GM23338 (cell line): ENCODE measurements around the gene GBP2. TPM values are rescaled to one million over a fixed set of nuclear protein-coding genes. Genes with fewer than 3 reads are reported as not detected.
"Not testable (repeated sequence)": the region's sequence is repeated elsewhere in the genome, so short reads cannot be mapped to it uniquely, and the experiment has no call there.

Experiments used
- ATAC-seq: fragments of 200-7000 bp; cut with Tn5 transposase; 3 replicates; pipeline ENCODE4 v1.9.1; 2020
- DNase-seq: peaks from one replicate; pipeline ENCODE4 v3.0.0-alpha.2; 2015; ENCODE audit warnings: low spot score
- H2AFZ ChIP-seq: fragments of 200-600 bp; sonication (generic); 2 replicates; pipeline ENCODE4 v1.8.0; 2016; ENCODE audit warnings: antibody characterized with exemption, mild to moderate bottlenecking, moderate library complexity
- H3F3A ChIP-seq: fragments of 200-600 bp; sonication (generic); replicated peaks from 2 replicates; pipeline ENCODE4 v1.8.0; 2017; ENCODE audit warnings: antibody characterized with exemption, mixed run types, low read depth
- H3K27ac ChIP-seq: fragments of 200-600 bp; sonication (generic); 2 replicates; pipeline ENCODE4 v1.6.1; 2016; ENCODE audit warnings: low read depth
- H3K27me3 ChIP-seq: fragments of 200-600 bp; sonication (generic); 2 replicates; pipeline ENCODE4 v1.8.0; 2016; ENCODE audit warnings: mild to moderate bottlenecking, mixed run types, moderate library complexity; ENCODE audit not compliant: insufficient read depth
- H3K36me3 ChIP-seq: fragments of 200-600 bp; sonication (generic); 2 replicates; pipeline ENCODE4 v1.8.0; 2016; ENCODE audit warnings: mild to moderate bottlenecking; ENCODE audit not compliant: insufficient read depth
- H3K4me1 ChIP-seq: fragments of 200-600 bp; sonication (generic); 2 replicates; pipeline ENCODE4 v1.8.0; 2016; ENCODE audit warnings: mild to moderate bottlenecking, moderate library complexity; ENCODE audit not compliant: insufficient read depth
- H3K4me2 ChIP-seq: fragments of 200-600 bp; sonication (generic); 2 replicates; pipeline ENCODE4 v1.7.1; 2017; ENCODE audit warnings: mixed run types
- H3K4me3 ChIP-seq: fragments of 200-600 bp; sonication (generic); 2 replicates; pipeline ENCODE4 v1.6.1; 2016; ENCODE audit warnings: mixed run types
- H3K79me2 ChIP-seq: fragments of 200-600 bp; sonication (generic); replicated peaks from 2 replicates; pipeline ENCODE4 v1.8.0; 2017; ENCODE audit warnings: mild to moderate bottlenecking; ENCODE audit not compliant: insufficient read depth
- H3K9me2 ChIP-seq: fragments of 200-600 bp; sonication (generic); 2 replicates; pipeline ENCODE4 v1.8.0; 2017; ENCODE audit not compliant: insufficient read depth
- H4K20me1 ChIP-seq: fragments of 200-600 bp; sonication (generic); replicated peaks from 2 replicates; pipeline ENCODE4 v1.8.0; 2017; ENCODE audit warnings: mild to moderate bottlenecking; ENCODE audit not compliant: insufficient read depth
- H3K27ac Mint-ChIP-seq: 2 replicates; pipeline ENCODE4 v1.8.0; 2020; ENCODE audit warnings: inconsistent platforms, mild to moderate bottlenecking, moderate library complexity, mixed read lengths
- H3K27me3 Mint-ChIP-seq: 3 replicates; pipeline ENCODE4 v1.8.0; 2022; ENCODE audit warnings: low read depth, mild to moderate bottlenecking, moderate library complexity, mixed read lengths, inconsistent platforms; ENCODE audit not compliant: insufficient read depth, poor library complexity
- H3K36me3 Mint-ChIP-seq: 3 replicates; pipeline ENCODE4 v1.8.0; 2021; ENCODE audit warnings: low read depth, mild to moderate bottlenecking, inconsistent platforms, moderate library complexity, mixed read lengths
- H3K4me1 Mint-ChIP-seq: 3 replicates; pipeline ENCODE4 v1.8.0; 2020; ENCODE audit warnings: mild to moderate bottlenecking, inconsistent platforms, mixed read lengths
- H3K4me3 Mint-ChIP-seq: 3 replicates; pipeline ENCODE4 v1.8.0; 2021; ENCODE audit warnings: moderate library complexity, mild to moderate bottlenecking, inconsistent platforms, mixed read lengths
- H3K9me3 Mint-ChIP-seq: 3 replicates; pipeline ENCODE4 v1.8.0; 2020; ENCODE audit warnings: moderate library complexity, mild to moderate bottlenecking, inconsistent platforms, mixed read lengths
- CREB1 ChIP-seq: fragments of 250-450 bp; sonication (Bioruptor Pico); IDR thresholded peaks from 2 replicates; pipeline ENCODE4 v1.5.0; 2020; ENCODE audit warnings: low read depth, mild to moderate bottlenecking, moderate library complexity
- EZH2phosphoT487 ChIP-seq: fragments of 200-600 bp; sonication (generic); IDR thresholded peaks from one replicate; pipeline ENCODE4 v1.8.1; 2018; ENCODE audit warnings: antibody characterized with exemption; ENCODE audit not compliant: unreplicated experiment
- NANOG ChIP-seq: IDR thresholded peaks from 2 replicates; pipeline ENCODE4 v1.6.1; 2016; ENCODE audit warnings: antibody characterized with exemption, borderline replicate concordance
- polyA plus RNA-seq: library from polyadenylated mRNA; unstranded; fragments of >200 nt; fragmentation: Nextera tagmentation; extraction: Ambion mirVana; gene quantifications from 2 replicates; pipeline ENCODE4 v1.2.1, GENCODE V29; 2016
- total RNA-seq: library from RNA; depleted of rRNA; stranded (reverse); fragments of >200 nt; shearing (Covaris generic); gene quantifications from 2 replicates; pipeline ENCODE4 v1.2.3, GENCODE V29; 2014
- TF ChIP-seq, protein P1 (sequence below): IDR thresholded peaks from one replicate; pipeline ENCODE4 v1.6.1; 2018; ENCODE audit warnings: antibody characterized with exemption; ENCODE audit not compliant: unreplicated experiment
- TF ChIP-seq, protein P2 (sequence below): IDR thresholded peaks from 2 replicates; pipeline ENCODE4 v1.6.1; 2016; ENCODE audit warnings: antibody characterized with exemption

The GBP2 gene
- total and polyA plus RNA-seq, 2 experiments from 2014 or later = not detected

DNA sequence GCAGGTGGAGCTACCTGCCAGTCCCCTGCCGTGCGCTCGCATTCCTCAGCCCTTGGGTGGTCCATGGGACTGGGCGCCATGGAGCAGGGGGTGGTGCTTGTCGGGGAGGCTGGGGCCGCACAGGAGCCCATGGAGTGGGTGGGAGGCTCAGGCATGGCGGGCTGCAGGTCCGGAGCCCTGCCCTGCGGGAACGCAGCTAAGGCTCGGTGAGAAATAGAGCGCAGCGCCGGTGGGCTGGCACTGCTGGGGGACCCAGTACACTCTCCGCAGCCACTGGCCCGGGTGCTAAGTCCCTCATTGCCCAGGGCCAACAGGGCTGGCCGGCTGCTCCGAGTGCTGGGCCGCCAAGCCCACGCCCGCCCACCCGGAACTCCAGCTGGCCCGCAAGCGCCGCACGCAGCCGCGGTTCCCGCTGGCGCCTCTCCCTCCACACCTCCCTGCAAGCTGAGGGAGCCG, 2.1 kb upstream of the GBP2 start:
- not testable (repeated sequence) for H3K9me3 Mint-ChIP-seq, H2AFZ ChIP-seq, H3K79me2 ChIP-seq, H3K4me3 Mint-ChIP-seq, H3K27me3 ChIP-seq, H3K9me2 ChIP-seq, H3K36me3 ChIP-seq, H3K27me3 Mint-ChIP-seq, H3K27ac Mint-ChIP-seq, H3K27ac ChIP-seq, H4K20me1 ChIP-seq, H3K4me1 ChIP-seq, H3K36me3 Mint-ChIP-seq, H3K4me3 ChIP-seq, ATAC-seq, H3F3A ChIP-seq, DNase-seq, H3K4me2 ChIP-seq, H3K4me1 Mint-ChIP-seq

DNA sequence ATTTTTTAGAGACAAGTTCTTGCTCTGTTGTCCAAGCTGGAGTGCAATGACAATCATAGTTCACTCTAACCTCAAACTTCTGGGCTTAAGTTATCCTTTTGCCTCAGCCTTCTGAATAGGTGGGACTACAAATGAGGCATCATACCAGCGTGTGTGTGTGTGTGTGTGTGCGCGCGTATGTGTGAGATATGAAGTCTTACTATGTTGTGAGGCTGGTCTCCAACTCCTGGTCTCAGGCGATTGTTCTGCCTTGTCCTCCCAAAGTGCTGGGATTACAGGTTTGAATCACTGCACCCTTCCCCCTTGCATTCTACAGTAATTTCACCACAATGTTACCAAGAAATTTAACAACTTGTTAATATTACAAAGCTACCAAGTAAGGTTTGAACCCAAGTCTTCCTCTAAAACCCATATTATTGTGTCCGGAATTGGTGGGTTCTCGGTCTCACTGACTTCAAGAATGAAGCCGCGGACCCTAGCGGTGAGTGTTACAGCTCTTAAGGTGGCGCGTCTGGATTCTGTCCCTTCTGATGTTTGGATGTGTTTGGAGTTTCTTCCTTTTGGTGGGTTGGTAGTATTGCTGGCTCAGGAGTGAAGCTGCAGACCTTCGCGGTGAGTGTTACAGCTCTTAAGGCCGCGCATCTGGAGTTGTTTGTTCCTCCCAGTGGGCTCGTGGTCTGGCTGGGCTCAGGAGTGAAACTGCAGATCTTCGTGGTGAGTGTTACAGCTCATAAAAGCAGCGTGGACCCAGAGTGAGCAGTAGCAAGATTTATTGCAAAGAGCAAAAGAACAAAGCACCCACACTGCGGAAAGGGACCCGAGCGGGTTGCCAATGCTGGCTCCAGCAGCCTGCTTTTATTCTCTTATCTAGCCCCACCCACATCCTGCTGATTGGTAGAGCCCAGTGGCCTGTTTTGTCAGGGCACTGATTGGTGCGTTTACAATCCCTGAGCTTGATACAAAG, 970 bp upstream of the GBP2 start:
- H3K27me3 ChIP-seq, DNase-seq, H3K36me3 Mint-ChIP-seq, H3K36me3 ChIP-seq, H4K20me1 ChIP-seq, H3F3A ChIP-seq, H3K4me1 ChIP-seq, ATAC-seq, H3K4me3 Mint-ChIP-seq, H3K27me3 Mint-ChIP-seq, H3K27ac Mint-ChIP-seq, H3K4me2 ChIP-seq, H3K9me3 Mint-ChIP-seq, H3K4me3 ChIP-seq, H3K79me2 ChIP-seq, H2AFZ ChIP-seq, H3K9me2 ChIP-seq, H3K4me1 Mint-ChIP-seq, H3K27ac ChIP-seq: not testable (repeated sequence)

DNA sequence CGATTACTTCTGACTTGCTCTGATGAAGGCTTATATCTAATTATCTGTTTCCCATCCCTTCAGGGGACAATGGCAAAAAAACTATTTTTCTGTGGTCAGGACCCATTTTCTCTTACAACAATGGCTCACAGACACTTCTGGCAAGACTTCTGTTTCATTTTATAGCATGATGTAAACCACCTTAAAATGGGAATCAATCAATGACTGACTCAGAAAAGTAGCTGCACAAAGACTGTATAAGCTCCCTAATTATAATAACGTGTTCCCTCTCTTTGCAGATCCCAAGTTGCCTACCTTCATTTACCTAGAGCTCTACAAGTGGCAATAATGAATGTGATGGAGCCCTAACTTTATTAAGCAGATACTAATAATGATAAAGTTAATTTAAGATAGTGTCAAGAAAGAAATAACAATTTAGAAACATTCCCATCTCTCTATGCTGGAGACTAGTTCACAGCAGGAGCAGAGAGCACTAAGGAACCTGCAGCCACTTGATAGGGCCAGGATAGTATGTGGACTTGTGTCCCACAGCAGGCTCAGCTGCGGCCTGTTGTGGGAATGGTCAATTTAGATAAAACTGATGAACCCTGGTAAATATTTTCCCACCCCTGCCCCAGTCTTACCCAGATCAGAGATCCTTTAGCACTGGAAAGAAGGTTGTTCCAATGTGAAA, 538 bp downstream of the GBP2 start:
- Histone ChIP-seq H3K27ac (no peak overlapping the region), H3K79me2 (no peaks in the 10 kb centered on the region), H3K9me2 (0 out of 2 replicates have a peak, but pooled peaks cover 7% of the 10 kb centered on the region), H3F3A (no peaks in the 10 kb centered on the region), H3K4me3 (no peak overlapping the region), H4K20me1 (no peaks in the 10 kb centered on the region), H3K4me1 (no peaks in the 10 kb centered on the region), H3K36me3 (no peaks in the 10 kb centered on the region), H2AFZ (peak overlapping the region; percentile 60), H3K4me2 (no peak overlapping the region), H3K27me3 (no peaks in the 10 kb centered on the region)
- TF ChIP-seq NANOG (no peak), CREB1 (CRISPR knock-in tag) (no peak)
- H3K36me3 Mint-ChIP-seq = no peaks in the 10 kb centered on the region
- no peak overlapping the region for H3K27ac Mint-ChIP-seq
- ATAC-seq (no peak), DNase-seq (no peak)
- H3K4me3 Mint-ChIP-seq = no peak overlapping the region
- H3K27me3 Mint-ChIP-seq = no peaks in the 10 kb centered on the region
- H3K4me1 Mint-ChIP-seq = no peaks in the 10 kb centered on the region; the same call in 2 of the 3 replicates
- H3K9me3 Mint-ChIP-seq = no peaks in the 10 kb centered on the region

DNA sequence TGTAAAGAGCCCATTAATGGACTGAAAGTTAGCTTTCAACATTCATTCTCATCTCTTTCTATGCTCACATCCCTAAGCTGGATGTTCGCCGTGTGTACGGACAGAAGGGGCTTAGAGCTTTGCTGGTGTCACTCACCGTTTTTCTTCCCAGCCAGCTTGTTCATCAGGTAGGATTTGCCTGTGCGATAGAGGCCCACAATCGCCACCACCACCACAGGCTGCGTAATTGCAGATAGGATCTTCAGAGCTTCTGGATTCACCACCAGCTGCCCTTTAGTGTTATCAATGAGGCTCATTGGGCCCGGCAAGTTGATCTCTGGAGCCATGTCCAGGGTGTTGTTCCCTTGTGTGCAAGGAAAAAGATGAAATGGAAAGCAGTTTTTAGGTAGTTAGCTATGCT, 4.3 kb downstream of the GBP2 start:
- H3K36me3 Mint-ChIP-seq = no peaks in the 10 kb centered on the region
- no peak overlapping the region for H2AFZ ChIP-seq
- no peaks in the 10 kb centered on the region for H3K9me3 Mint-ChIP-seq
- H3K4me2 ChIP-seq = no peak overlapping the region
- no peaks in the 10 kb centered on the region for H3K4me1 ChIP-seq
- no peaks in the 10 kb centered on the region for H3K27me3 Mint-ChIP-seq
- H4K20me1 ChIP-seq = no peaks in the 10 kb centered on the region
- H3K79me2 ChIP-seq = no peaks in the 10 kb centered on the region
- H3K36me3 ChIP-seq = no peaks in the 10 kb centered on the region
- H3K27me3 ChIP-seq = no peaks in the 10 kb centered on the region
- H3K27ac Mint-ChIP-seq = no peak overlapping the region
- H3K9me2 ChIP-seq = no peaks in the 10 kb centered on the region; the same call in 1 of the 2 replicates
- no peak overlapping the region for H3K27ac ChIP-seq
- ATAC-seq (no peak), DNase-seq (no peak)
- no peaks in the 10 kb centered on the region for H3F3A ChIP-seq
- no peaks in the 10 kb centered on the region; the same call in 2 of the 3 replicates for H3K4me1 Mint-ChIP-seq
- no peak overlapping the region for H3K4me3 Mint-ChIP-seq
- no peak overlapping the region for H3K4me3 ChIP-seq
- TF ChIP-seq EZH2phosphoT487 = no peak
- TF ChIP-seq, protein P1, sequence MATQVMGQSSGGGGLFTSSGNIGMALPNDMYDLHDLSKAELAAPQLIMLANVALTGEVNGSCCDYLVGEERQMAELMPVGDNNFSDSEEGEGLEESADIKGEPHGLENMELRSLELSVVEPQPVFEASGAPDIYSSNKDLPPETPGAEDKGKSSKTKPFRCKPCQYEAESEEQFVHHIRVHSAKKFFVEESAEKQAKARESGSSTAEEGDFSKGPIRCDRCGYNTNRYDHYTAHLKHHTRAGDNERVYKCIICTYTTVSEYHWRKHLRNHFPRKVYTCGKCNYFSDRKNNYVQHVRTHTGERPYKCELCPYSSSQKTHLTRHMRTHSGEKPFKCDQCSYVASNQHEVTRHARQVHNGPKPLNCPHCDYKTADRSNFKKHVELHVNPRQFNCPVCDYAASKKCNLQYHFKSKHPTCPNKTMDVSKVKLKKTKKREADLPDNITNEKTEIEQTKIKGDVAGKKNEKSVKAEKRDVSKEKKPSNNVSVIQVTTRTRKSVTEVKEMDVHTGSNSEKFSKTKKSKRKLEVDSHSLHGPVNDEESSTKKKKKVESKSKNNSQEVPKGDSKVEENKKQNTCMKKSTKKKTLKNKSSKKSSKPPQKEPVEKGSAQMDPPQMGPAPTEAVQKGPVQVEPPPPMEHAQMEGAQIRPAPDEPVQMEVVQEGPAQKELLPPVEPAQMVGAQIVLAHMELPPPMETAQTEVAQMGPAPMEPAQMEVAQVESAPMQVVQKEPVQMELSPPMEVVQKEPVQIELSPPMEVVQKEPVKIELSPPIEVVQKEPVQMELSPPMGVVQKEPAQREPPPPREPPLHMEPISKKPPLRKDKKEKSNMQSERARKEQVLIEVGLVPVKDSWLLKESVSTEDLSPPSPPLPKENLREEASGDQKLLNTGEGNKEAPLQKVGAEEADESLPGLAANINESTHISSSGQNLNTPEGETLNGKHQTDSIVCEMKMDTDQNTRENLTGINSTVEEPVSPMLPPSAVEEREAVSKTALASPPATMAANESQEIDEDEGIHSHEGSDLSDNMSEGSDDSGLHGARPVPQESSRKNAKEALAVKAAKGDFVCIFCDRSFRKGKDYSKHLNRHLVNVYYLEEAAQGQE = no peak
- TF ChIP-seq, protein P2, sequence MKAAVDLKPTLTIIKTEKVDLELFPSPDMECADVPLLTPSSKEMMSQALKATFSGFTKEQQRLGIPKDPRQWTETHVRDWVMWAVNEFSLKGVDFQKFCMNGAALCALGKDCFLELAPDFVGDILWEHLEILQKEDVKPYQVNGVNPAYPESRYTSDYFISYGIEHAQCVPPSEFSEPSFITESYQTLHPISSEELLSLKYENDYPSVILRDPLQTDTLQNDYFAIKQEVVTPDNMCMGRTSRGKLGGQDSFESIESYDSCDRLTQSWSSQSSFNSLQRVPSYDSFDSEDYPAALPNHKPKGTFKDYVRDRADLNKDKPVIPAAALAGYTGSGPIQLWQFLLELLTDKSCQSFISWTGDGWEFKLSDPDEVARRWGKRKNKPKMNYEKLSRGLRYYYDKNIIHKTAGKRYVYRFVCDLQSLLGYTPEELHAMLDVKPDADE = no peak
